HCT116 (cell line): ENCODE data around the gene PLCXD1.

Source experiments
- CTCF ChIP-seq, 3 experiments: fragments of 200-600 bp in 1 of 3; sonication (generic) in 1 of 3; IDR thresholded peaks in 2 of 3; conservative IDR thresholded peaks in 1 of 3; 2 replicates each; pipeline ENCODE4 v1.5.1; 2012 to 2017; ENCODE audit warnings: low read depth in 2 of 3, low read length in 2 of 3, antibody characterized with exemption in 1 of 3, borderline replicate concordance in 1 of 3, control low read depth in 1 of 3, mild to moderate bottlenecking in 1 of 3, mixed read lengths in 1 of 3, mixed run types in 1 of 3, moderate library complexity in 1 of 3; ENCODE audit not compliant: insufficient read depth in 1 of 3
- POLR2A ChIP-seq: IDR thresholded peaks from 2 replicates; pipeline ENCODE4 v1.7.0; 2011; ENCODE audit warnings: borderline replicate concordance; ENCODE audit not compliant: insufficient read depth, insufficient read length; ENCODE audit errors: extremely low read depth
- POLR2AphosphoS5 ChIP-seq: IDR thresholded peaks from 2 replicates; pipeline ENCODE4 v1.6.1; 2011; ENCODE audit warnings: mild to moderate bottlenecking, low read depth, low read length, moderate library complexity

- TF ChIP-seq POLR2A: no peak
- no peak for TF ChIP-seq CTCF (IDR thresholded peaks at IDR 0.05 in 2 of 3, conservative IDR thresholded peaks at IDR 0.05 in 1 of 3; ENCODE audit: borderline replicate concordance in 1 of 3, insufficient read depth in 1 of 3, low read depth in 2 of 3, low read length in 2 of 3)
- TF ChIP-seq POLR2AphosphoS5: no peak
Observed at GRCh38 chrX:261919-262352, 19.2 kb upstream of the PLCXD1 start.
